ENCODE results near the gene ABCC12.

DNA sequence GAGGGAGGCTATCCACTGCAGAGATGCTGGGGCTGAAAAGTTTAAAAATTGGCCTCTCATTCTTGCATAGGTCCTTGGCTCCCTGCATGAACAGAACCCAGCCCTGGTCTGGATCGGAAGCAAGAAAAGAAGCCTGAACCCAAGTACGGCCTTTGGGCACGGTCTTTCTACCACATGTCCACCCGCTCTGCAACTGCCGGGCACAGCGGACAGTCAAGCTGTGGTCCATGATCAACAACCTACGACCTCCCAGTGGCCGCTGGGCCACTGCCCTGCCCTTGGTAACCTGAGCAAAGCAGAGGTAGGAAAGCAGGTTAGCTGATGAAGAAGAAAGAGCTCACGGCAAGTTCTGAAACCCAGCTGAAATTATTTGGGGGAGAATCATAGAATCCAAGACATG, 3.6 kb downstream of the ABCC12 start:
- TF ChIP-seq, protein P1, sequence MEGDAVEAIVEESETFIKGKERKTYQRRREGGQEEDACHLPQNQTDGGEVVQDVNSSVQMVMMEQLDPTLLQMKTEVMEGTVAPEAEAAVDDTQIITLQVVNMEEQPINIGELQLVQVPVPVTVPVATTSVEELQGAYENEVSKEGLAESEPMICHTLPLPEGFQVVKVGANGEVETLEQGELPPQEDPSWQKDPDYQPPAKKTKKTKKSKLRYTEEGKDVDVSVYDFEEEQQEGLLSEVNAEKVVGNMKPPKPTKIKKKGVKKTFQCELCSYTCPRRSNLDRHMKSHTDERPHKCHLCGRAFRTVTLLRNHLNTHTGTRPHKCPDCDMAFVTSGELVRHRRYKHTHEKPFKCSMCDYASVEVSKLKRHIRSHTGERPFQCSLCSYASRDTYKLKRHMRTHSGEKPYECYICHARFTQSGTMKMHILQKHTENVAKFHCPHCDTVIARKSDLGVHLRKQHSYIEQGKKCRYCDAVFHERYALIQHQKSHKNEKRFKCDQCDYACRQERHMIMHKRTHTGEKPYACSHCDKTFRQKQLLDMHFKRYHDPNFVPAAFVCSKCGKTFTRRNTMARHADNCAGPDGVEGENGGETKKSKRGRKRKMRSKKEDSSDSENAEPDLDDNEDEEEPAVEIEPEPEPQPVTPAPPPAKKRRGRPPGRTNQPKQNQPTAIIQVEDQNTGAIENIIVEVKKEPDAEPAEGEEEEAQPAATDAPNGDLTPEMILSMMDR (IDR thresholded peaks at IDR 0.05), result no peak
- TF ChIP-seq POLR2A (IDR thresholded peaks at IDR 0.05), result no peak

Measured in prostate gland (tissue), 2 donors.